Measurements from ENCODE around the gene RNF112.
"Not testable (repeated sequence)": the region's sequence is repeated elsewhere in the genome, so short reads cannot be mapped to it uniquely, and the experiment has no call there.

Gene RNF112

DNA sequence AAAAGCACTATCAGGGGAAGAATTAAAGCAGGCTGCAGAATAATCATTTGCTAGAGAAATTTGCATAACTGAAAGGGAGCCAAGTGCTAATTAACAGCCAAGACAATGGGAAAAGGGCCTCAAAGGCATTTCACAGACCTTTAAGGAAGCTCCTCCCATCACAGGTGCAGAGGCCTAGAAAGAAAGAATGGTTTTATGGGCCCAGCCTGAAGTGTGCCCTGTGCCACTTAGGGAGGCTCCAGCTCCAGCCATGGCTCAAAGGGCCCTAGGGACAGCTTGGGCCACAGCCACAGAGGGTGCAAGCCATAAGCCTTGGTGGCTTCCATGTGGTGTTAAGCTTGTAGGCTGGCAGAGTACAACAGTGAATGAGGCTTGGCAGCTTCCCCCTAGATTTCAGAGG lies 50.1 kb downstream of the RNF112 start:
- no peak overlapping the region for H3K4me3 ChIP-seq (ENCODE audit: low read length)
- DNase-seq (ENCODE audit: low read depth): no peak
- TF ChIP-seq, protein P1, sequence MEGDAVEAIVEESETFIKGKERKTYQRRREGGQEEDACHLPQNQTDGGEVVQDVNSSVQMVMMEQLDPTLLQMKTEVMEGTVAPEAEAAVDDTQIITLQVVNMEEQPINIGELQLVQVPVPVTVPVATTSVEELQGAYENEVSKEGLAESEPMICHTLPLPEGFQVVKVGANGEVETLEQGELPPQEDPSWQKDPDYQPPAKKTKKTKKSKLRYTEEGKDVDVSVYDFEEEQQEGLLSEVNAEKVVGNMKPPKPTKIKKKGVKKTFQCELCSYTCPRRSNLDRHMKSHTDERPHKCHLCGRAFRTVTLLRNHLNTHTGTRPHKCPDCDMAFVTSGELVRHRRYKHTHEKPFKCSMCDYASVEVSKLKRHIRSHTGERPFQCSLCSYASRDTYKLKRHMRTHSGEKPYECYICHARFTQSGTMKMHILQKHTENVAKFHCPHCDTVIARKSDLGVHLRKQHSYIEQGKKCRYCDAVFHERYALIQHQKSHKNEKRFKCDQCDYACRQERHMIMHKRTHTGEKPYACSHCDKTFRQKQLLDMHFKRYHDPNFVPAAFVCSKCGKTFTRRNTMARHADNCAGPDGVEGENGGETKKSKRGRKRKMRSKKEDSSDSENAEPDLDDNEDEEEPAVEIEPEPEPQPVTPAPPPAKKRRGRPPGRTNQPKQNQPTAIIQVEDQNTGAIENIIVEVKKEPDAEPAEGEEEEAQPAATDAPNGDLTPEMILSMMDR (conservative IDR thresholded peaks at IDR 0.05; ENCODE audit: low read length): no peak

DNA sequence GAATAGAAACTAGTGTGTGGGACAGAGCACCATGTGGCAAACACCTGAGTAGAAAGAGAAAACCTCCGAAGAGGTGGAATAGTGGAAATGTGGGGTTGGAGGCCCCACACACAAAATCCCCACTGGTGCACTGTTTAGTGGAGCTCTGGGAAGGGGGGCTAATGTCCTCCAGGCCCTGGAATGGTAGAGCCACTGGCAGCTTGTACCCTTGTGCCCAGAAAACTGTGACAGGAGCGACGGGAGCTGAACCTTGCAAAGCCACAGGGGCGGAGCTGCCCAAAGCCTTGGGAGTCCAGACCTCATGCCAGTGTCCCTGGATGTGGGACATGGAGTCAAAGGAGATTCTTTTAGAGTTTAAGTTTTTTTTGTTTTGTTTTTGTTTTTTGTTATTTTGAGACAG lies 50.6 kb downstream of the RNF112 start:
- TF ChIP-seq, protein P1 (conservative IDR thresholded peaks at IDR 0.05; ENCODE audit: low read length): no peak
- no peak for DNase-seq (ENCODE audit: low read depth)
- H3K4me3 ChIP-seq (ENCODE audit: low read length): no peak overlapping the region

DNA sequence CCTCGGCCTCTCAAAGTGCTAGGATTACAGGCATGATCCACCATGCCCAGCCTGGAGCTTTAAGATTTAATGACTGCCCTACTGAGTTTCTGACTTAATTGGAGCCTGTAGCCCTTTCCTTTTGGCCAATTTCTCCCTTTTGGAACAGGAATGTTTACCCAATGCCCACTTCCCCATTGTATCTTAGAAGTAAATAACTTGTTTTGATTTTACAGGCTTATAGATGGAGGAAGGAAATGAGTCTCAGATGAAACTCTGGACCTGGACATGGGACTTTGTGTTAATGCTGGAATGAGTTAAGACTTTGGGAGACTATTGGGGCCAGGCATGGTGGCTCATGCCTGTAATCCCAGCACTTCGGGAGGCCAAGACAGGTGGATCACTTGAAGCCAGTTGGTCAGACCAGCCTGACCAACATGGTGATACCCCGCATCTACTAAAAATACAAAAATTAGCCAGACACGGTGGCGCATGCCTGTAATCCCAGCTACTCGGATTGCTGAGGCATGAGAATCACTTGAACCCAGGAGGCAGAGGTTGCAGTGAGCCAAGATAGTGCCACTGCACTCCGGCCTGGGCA lies 51.5 kb downstream of the RNF112 start:
- not testable (repeated sequence) for H3K4me3 ChIP-seq (ENCODE audit: low read length); DNase-seq (ENCODE audit: low read depth)

DNA sequence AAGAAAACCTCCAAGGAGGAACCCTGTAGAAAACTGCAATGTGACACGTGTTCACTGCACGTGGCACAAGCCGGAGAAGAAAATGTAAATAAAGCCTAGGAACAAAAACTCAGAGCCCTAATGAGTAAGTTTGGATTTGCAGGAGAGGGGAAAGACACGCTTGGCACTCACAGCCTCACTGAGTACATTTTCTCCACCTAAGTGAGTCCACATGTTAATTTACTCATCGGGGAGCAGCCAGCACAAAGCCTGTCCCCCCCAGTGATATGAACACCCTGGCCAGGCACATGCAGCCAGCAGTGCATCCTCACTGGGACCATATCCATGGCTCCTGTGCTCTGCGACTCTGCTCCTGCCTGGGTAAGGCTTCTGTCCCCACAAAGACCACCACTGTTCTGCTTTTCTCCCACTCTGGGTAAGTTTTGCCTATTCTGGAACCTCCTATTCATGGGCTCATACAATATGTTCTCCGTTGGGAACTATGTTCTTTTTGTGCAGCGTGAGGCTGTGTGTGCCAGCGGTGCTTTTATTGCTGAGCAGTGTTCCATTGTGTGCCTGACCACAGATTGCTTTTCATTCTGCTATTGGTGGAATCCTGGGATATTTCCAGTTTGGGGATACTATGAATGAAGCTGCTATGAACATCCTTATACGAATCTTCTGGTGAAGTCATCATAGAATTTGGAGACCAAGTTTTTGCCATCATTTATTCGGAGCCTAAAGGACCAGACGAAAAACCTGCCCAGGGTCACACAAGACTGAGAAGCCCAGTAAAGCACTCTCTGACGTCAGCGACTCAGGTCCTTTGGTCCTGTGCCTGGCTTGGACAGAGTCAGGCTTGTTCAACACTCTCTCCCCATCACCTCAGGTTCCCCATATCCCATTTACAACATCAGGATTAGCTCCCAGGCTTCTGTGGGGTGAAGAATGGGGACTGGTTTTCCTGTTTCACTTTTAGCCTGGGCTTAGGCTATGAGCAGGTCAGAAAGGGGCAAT lies 53.3 kb downstream of the RNF112 start:
- TF ChIP-seq, protein P1 (conservative IDR thresholded peaks at IDR 0.05; ENCODE audit: low read length): no peak
- H3K4me3 ChIP-seq (ENCODE audit: low read length): no peak overlapping the region
- peak; percentile 65 for DNase-seq (ENCODE audit: low read depth)

All from AG10803 (cell line).